NCI-H146 (cell line): Measurements from ENCODE around the gene PHF10.
A peak's percentile ranks its signal among the peaks of the same experiment; 100 is the strongest.
"Not testable (repeated sequence)": the region's sequence is repeated elsewhere in the genome, so short reads cannot be mapped to it uniquely, and the experiment has no call there.

Experiments used
- DNase-seq: peaks from one replicate; lab custom pipeline; 2025; lab: John Stamatoyannopoulos, UW

PHF10 gene

GRCh38 chr6:169724494-169725124 lies at the start of gene PHF10:
PHF10 (minus strand) TSS chr6:169724500; CDS start chr6:169723931, 569 bp downstream.
- DNase-seq = peak; percentile 94

- no peak for DNase-seq
These were observed 42.8 kb upstream of the PHF10 start for GRCh38 chr6:169766921-169767736.

DNA sequence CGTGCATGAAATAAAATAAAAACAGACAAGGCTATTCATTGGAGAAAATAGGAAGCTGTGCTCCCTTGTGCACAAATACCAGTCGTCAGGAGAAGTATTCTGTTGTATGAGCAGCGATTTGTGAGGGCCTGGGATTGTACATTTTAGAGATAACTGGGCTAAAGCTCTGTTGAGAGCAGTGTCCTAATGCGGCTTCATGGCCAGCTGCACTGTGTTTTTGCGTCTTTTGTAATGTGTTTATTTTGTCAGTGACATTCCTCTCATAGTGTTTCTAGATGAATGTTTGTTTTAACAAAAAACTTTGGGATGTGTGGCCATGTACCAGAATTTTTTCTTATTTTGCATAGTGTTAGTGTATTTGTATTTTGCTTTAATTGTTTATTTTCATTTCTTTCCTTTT lies 41.9 kb upstream of the PHF10 start:
- no peak for DNase-seq

DNA sequence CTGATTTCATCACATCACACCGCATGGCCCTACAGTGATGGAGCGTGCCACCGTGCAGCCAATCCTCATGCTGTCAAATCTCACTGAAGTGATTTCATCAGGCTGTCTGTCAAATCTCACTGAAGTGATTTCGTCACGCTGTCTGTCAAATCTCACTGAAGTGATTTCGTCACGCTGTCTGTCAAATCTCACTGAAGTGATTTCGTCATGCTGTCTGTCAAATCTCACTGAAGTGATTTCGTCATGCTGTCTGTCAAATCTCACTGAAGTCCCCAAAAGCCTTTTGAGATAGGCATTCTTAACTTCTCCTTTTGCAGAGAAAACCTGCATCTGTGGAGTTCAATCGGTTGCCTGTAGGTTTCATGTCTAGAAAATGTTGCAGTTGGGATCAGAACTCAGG lies 41.5 kb upstream of the PHF10 start:
- DNase-seq = not testable (repeated sequence)

- no peak for DNase-seq
These were observed 39.6 kb upstream of the PHF10 start for GRCh38 chr6:169763881-169764280.

DNA sequence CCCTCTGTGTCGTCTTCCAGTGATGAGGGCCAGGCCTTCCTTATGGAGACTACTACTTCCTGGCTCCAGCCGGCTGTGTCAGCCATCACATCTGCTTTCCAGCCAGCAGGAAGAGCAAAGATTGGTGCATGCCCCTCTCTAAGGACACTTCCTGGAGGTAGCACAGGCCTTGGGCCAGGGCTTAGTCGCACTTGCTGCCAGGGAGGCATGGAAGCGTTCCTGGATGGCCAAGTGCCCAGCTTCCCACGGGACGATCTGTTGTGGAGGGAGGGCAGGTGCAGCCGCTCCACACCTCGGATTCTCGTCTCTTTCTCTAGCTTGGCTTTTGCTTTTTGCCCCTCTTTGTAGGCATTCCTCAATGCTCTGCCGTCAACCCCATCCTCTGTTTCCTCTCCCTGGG lies 39.0 kb upstream of the PHF10 start:
- no peak for DNase-seq

DNA sequence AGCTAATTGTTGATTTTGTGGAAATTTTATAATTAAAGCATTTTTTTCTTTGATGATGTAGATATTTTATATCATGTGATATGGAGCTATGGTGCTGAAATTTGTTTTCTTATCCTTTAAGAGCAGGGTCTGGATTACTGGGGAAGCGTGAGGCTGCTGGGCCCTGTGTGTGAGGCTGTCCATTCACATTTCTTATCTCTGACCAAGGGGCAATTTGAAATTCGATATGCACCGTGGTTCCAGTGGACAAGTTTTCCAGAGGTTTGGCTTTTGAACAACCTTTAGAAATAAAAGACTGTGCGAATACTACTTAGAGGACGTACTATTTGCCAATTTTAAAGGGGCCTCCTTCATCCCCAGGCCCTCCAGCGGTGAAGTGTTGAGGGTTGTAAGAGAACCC lies 30.9 kb upstream of the PHF10 start:
- DNase-seq = peak; percentile 21

- peak; percentile 47 for DNase-seq
These were observed 27.8 kb upstream of the PHF10 start for GRCh38 chr6:169752074-169752623.

DNA sequence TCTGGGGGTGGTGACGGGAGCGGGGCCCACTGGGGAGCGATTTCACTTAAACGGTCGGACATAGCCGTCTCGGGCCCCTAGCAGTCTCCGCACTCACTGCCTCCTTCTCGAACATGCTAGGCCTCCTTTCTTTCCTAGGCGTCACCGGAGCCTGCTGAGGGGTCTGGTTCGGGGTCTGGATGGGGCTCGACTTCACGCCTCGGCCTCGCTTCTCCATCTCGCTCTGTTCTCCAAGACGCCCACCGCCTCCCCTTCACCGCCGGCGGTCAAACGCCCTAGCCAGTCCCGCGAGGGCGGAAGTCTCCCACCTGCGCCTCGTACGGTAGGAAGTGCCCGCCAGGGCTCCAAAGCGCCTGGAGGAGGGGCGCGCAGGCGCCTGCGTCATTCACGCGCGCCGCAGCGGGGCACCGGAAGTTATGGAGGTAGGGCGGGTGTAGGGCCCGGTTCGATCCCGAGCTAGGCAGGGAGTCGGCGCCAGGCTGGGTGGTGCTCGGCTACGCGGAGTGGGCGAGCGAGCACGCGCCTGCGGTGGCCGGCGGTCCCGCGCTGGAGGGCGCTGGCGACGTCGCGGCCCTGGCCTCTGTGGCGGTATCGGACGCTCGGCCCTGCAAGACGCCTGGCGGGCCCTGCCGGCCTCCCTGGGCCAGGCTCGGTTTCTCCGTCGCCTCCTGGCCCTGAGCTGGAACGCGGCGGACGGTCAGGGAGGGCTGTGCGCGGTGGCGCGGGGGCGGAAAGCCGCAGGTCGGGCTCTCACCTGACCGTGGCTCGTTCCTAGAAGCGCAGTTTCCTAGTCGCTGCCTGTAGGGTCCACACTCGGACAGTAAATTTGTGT lies 27.2 kb upstream of the PHF10 start, which contains the start of the genes DYNLT2 and ERMARD:
DYNLT2 (minus strand) TSS at position 331 of the 832 bp plus-strand sequence; CDS start at position 217, 114 bp downstream.
ERMARD (plus strand) TSS at position 381 of the 832 bp plus-strand sequence; CDS start at position 417, 36 bp downstream.
- DNase-seq = peak; percentile 99

DNA sequence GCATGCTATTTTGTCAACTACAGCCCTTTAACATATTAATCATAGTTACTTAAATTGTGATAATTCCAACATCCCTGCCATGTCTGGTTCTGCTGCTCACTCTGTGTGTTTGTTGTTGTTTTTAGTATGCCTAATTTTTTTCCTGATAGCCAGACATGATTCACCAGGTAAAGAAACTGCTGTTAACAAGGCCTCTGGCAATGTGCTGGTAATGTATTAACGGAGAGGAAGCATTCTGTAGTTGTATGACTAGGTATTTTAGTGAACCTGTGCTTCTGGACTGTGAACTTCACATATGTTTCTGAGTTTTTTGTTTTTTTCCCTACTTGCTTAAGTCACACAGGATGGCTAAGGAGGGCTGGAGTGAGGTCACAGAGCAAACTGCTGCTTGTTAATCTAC lies 22.3 kb upstream of the PHF10 start:
- no peak for DNase-seq

DNA sequence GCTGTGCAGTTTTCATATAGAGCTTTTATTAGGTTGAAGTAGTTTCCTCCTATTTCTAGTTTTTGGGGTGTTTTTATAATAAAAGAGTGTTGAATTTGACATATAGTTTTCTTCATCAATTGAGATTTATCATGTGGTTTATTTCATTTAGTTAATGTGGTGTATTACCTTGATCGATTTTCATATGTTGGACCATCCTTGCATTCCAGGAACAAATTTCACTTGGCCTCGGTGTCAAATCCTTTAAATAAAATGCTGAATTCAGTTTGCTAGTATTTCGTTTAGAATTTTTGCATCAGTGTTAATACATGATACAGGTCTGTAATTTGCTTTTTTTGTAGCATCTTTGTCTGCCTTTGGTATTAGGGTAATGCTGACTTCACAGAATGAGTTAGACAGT lies 21.1 kb upstream of the PHF10 start:
- DNase-seq = no peak

DNA sequence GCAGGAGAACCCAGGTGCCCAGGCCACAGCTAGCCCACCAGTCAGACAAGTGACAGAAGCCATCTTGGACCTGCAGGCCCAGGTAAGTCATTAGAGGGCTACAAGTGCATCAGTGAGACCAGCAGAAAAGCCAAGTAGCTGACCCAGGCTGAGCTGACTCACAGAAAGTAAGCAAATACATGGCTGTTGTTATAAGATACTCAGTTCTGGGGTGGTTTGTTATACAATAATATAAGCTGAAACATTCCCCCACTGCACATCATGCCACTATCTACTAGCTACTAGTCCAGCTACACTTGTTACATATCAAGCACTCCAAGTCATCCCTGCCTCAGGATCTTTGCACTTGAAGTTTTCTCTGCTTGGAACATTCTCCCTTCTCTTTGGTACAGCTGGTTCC lies 17.0 kb upstream of the PHF10 start:
- no peak for DNase-seq

GRCh38 chr6:169738976-169739529 lies 14.8 kb upstream of the PHF10 start:
- DNase-seq = no peak

DNA sequence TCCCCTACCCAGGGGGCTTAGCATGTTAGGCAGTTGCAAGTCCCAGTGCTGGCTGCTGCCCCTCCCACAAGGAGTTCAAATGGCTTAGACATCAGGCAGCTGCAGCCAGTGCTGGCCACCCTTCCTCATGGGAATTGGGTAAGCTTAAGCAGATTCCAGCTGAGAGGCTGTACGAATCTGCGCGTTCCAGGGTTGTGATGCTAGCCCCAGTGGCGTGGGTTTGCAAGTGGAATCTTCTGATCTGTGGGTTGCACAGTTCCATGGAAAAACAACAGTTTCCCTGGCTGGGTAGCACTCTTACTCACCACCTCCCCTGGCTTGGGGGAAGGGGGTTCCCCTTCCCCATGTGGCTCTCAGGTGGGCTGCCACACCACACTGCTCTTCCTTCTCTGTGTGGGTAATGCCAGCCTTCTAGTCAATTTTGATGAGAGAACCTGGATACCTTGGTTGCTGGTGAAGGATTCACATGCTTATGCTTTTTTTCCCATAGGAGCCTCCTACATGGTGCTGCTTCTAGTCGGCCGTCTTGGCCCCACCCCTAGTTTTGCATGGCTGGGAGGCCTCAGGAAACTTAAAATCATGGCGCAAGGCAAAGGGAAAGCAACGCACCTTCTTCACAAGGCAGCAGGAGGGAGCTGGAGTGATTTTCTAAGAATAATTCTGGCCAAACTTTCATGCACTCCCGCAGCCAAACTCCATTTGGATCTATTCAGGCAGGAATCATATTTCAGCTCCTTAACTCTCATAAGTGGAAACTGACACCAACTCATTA lies 14.1 kb upstream of the PHF10 start:
- peak; percentile 28 for DNase-seq

DNA sequence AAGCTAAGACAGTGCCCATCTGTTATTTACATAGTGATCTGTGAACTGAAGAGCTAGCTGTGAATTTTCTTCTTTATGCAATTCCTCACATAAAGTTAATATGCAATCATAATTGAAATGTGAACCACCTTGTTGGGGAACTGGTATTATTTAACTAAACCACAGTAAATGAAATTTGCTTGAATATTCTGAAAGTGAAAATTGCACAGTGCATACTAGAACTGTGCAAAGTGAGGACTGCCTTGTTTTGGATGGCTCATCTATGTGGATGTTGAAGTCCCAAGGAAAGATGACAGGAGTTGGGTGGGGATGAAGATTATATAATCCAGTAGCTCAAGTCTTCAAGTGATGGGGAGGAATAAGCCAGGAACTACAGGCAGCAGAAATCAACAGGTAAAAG lies 5.7 kb upstream of the PHF10 start:
- DNase-seq = no peak

DNA sequence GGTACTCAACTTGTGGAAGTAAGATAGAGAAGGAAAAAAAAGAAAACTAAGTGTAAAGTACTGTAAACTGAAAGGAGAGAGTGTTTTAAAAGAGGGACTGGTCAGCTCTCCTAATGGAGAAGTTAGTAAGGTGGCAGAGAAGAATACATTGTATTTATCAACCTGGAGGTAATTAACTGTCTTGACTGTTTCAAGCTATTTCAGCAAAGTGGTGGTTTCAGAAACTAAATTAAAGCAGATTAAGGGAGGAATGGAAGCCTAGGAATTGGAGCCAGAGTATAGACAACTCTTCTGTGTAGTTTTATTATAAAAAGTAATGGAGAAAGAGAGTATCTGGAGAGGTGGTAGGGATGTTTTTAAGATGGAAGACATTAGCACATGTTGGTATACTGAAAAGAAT lies 2.7 kb upstream of the PHF10 start:
- no peak for DNase-seq

- DNase-seq = no peak
These were observed 1.7 kb upstream of the PHF10 start for GRCh38 chr6:169726049-169726400.

DNA sequence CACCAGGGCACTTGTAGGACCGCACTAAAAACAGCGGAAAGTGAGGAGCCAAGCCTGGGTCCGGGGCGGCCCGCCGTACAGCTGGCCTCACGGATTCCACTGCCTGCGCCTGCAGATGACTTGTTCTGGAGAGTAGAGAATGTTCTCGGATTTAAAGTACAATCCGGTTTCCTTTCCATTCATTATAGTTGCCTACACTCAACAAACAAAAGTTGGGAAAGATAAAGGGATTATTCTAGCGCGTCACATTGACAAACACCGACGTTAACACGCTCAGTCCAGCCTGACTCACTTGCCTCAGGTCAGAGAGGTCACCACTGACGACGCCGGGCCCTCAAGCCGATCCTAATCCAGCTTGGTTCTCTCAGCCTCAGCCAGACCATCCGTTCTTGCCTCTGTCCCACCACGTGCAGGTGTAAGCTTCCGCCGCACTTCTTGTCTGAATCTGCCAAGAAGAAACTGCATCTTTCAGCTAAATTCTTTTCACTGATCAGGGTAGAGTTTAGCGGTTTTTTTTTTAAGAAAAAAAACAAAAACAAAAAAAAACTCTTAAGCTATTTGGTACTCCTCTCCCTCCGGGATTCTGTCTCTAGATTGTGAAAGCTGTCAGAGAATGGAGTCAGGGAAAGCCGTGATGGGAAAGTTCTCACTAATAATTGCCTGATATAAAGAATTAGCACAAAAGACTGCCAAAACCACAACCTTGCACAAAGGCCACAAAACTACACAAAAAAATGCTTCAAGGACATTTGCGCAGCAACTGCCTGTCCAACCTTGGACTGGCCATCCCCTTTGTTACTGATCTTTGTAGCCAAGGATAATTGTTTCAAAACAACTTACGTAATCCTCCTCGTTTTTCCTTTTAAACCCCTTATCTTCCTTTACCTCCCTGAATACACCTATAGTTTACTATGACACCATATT lies 1.1 kb upstream of the PHF10 start:
- DNase-seq = peak; percentile 77

GRCh38 chr6:169723991-169724493 lies 258 bp downstream of the PHF10 start:
- peak; percentile 76 for DNase-seq
